SK-N-SH treated with all-trans-retinoic acid at 6 μM for 48 hours (cell line): ENCODE measurements around the gene ADAMTS9.

Experiments used
- BACH2 ChIP-seq: fragments of 250-450 bp; sonication (Bioruptor Pico); IDR thresholded peaks from 2 replicates; pipeline ENCODE4 v1.9.0; 2021; ENCODE audit warnings: mild to moderate bottlenecking, borderline replicate concordance
- CREB5 ChIP-seq: fragments of 250-450 bp; sonication (Bioruptor Pico); IDR thresholded peaks from 2 replicates; pipeline ENCODE4 v1.5.1; 2020; ENCODE audit warnings: low read depth, mild to moderate bottlenecking, moderate library complexity
- CSDC2 ChIP-seq: fragments of 250-450 bp; sonication (Bioruptor Pico); IDR thresholded peaks from 2 replicates; pipeline ENCODE4 v1.5.0; 2020; ENCODE audit warnings: mild to moderate bottlenecking, moderate library complexity
- CSRNP3 ChIP-seq: fragments of 250-450 bp; sonication (Bioruptor Pico); IDR thresholded peaks from 2 replicates; pipeline ENCODE4 v1.5.1; 2021; ENCODE audit warnings: mild to moderate bottlenecking, moderate library complexity
- GLIS3 ChIP-seq: fragments of 250-450 bp; sonication (Bioruptor Pico); IDR thresholded peaks from 2 replicates; pipeline ENCODE4 v1.5.0; 2020; ENCODE audit warnings: mild to moderate bottlenecking, moderate library complexity
- ISL1 ChIP-seq: fragments of 250-450 bp; sonication (Bioruptor Pico); IDR thresholded peaks from 2 replicates; pipeline ENCODE4 v2.1.2; 2022; ENCODE audit warnings: mild to moderate bottlenecking, moderate library complexity
- OSR1 ChIP-seq: fragments of 250-450 bp; sonication (Bioruptor Pico); IDR thresholded peaks from 2 replicates; pipeline ENCODE4 v1.8.0; 2022; ENCODE audit warnings: moderate library complexity, mild to moderate bottlenecking, inconsistent platforms
- PATZ1 ChIP-seq: fragments of 250-450 bp; sonication (Bioruptor Pico); IDR thresholded peaks from 2 replicates; pipeline ENCODE4 v1.8.0; 2020; ENCODE audit warnings: mild to moderate bottlenecking, moderate library complexity, borderline replicate concordance
- POU6F1 ChIP-seq: fragments of 250-450 bp; sonication (Bioruptor Pico); IDR thresholded peaks from 2 replicates; pipeline ENCODE4 v1.8.0; 2021; ENCODE audit warnings: low read depth, mild to moderate bottlenecking, moderate library complexity, borderline replicate concordance
- PPARA ChIP-seq: fragments of 250-450 bp; sonication (Bioruptor Pico); IDR thresholded peaks from 2 replicates; pipeline ENCODE4 v1.5.0; 2020; ENCODE audit warnings: mild to moderate bottlenecking, borderline replicate concordance
- SNAI2 ChIP-seq: fragments of 250-450 bp; sonication (Bioruptor Pico); IDR thresholded peaks from 2 replicates; pipeline ENCODE4 v1.5.0; 2020; ENCODE audit warnings: mild to moderate bottlenecking, moderate library complexity
- ZFP30 ChIP-seq: fragments of 450-650 bp; formaldehyde crosslinking; IDR thresholded peaks from 2 replicates; pipeline ENCODE4 v1.5.0; 2022; ENCODE audit warnings: mild to moderate bottlenecking, moderate library complexity
- ZNF565 ChIP-seq: fragments of 450-650 bp; formaldehyde crosslinking; conservative IDR thresholded peaks from 2 replicates; pipeline ENCODE4 v1.5.0; 2020; ENCODE audit warnings: low read depth, mild to moderate bottlenecking, moderate library complexity

- no peak for TF ChIP-seq PATZ1 (CRISPR knock-in tag)
- TF ChIP-seq ZNF565, result no peak
- no peak for TF ChIP-seq ISL1 (CRISPR knock-in tag)
- TF ChIP-seq SNAI2 (CRISPR knock-in tag), result no peak
- TF ChIP-seq POU6F1, result no peak
- TF ChIP-seq OSR1, result no peak
- no peak for TF ChIP-seq BACH2 (CRISPR knock-in tag)
- TF ChIP-seq PPARA (CRISPR knock-in tag), result no peak
- TF ChIP-seq ZFP30 (CRISPR knock-in tag), result no peak
- TF ChIP-seq CSDC2 (CRISPR knock-in tag), result no peak
- TF ChIP-seq CSRNP3 (CRISPR knock-in tag), result no peak
- no peak for TF ChIP-seq CREB5 (CRISPR knock-in tag)
- TF ChIP-seq GLIS3 (CRISPR knock-in tag), result no peak
Observed at GRCh38 chr3:64491843-64492242, 196.0 kb downstream of the ADAMTS9 start.
